Upper lobe of left lung (tissue), 6 donors: ENCODE measurements around the gene CCL22. TPM values are rescaled to one million over a fixed set of nuclear protein-coding genes. Genes with fewer than 3 reads are reported as not detected.

Experiments
- ATAC-seq, 2 donors: fragments of 200-7000 bp; cut with Tn5 transposase; one replicate each; pipeline ENCODE4 v1.9.1; 2022; ENCODE audit warnings: mild to moderate bottlenecking in 2 of 2, moderate library complexity in 2 of 2; ENCODE audit not compliant: low FRiP score in 2 of 2
- DNase-seq, 2 donors: peaks; one replicate each; pipeline ENCODE4 v3.0.0-alpha.2; 2019 to 2020
- H3K27ac ChIP-seq, 4 donors: fragments of 200-600 bp; sonication (generic); one replicate each; pipeline ENCODE4 v1.5.1; 2016 to 2019
- H3K27me3 ChIP-seq, 4 donors: fragments of 200-600 bp; sonication (generic); one replicate each; pipeline ENCODE4 v1.5.1; 2017 to 2019
- H3K36me3 ChIP-seq, 4 donors: fragments of 200-600 bp; sonication (generic); one replicate each; pipeline ENCODE4 v1.5.1; 2016 to 2019
- H3K4me1 ChIP-seq, 4 donors: fragments of 200-600 bp; sonication (generic); one replicate each; pipeline ENCODE4 v1.5.1; 2018 to 2019
- H3K4me3 ChIP-seq, 4 donors: fragments of 200-600 bp; sonication (generic); one replicate each; pipeline ENCODE4 v1.5.1; 2017 to 2019; ENCODE audit warnings: mild to moderate bottlenecking in 2 of 4, moderate library complexity in 1 of 4
- H3K9me3 ChIP-seq, 4 donors: fragments of 200-600 bp; sonication (generic); one replicate each; pipeline ENCODE4 v1.5.1; 2018 to 2019
- CTCF ChIP-seq, 6 experiments: fragments of 450-650 bp in 4 of 6; fragments of 200-600 bp in 2 of 6; sonication (generic) in 2 of 6; IDR thresholded peaks; one replicate each; pipeline ENCODE4 v1.5.1; 2016 to 2019; ENCODE audit warnings: antibody characterized with exemption in 6 of 6
- EP300 ChIP-seq, 4 donors: sonication (generic); formaldehyde crosslinking; IDR thresholded peaks; one replicate each; pipeline ENCODE4 v1.5.1; 2017; ENCODE audit warnings: antibody characterized with exemption in 4 of 4, control low read depth in 2 of 4
- POLR2A ChIP-seq, 4 donors: fragments of 450-650 bp; IDR thresholded peaks; one replicate each; pipeline ENCODE4 v1.5.1; 2016 to 2017; ENCODE audit warnings: antibody characterized with exemption in 4 of 4, mild to moderate bottlenecking in 2 of 4
- POLR2AphosphoS5 ChIP-seq, 2 donors: sonication (generic); formaldehyde crosslinking; IDR thresholded peaks; one replicate each; pipeline ENCODE4 v1.5.1; 2017; ENCODE audit warnings: antibody characterized with exemption in 2 of 2
- WGBS, 2 donors: methylation state at CpG; one replicate each; pipeline ENCODE4 v1.1.5; 2017 to 2018; 5-methylcytosine and 5-hydroxymethylcytosine counted together
- total RNA-seq, 6 donors: library from RNA; depleted of rRNA in 4 of 6; stranded (reverse); fragments of >200 nt in 4 of 6; gene quantifications; one replicate each; pipeline versions ENCODE4 v1.1.0 to v1.2.1, GENCODE V29; 2016 to 2021
- donor health status: DM: no; HTN: no; CAD: no; lungs with moderate emphysema.
- donor health status: DM: no; HTN: yes; CAD: no; lungs with severe emphysema.

The CCL22 gene
- total RNA-seq, 6 donors from 2014 or later: 0.39 to 4.7 (median 0.71) TPM; not detected in 2

DNA sequence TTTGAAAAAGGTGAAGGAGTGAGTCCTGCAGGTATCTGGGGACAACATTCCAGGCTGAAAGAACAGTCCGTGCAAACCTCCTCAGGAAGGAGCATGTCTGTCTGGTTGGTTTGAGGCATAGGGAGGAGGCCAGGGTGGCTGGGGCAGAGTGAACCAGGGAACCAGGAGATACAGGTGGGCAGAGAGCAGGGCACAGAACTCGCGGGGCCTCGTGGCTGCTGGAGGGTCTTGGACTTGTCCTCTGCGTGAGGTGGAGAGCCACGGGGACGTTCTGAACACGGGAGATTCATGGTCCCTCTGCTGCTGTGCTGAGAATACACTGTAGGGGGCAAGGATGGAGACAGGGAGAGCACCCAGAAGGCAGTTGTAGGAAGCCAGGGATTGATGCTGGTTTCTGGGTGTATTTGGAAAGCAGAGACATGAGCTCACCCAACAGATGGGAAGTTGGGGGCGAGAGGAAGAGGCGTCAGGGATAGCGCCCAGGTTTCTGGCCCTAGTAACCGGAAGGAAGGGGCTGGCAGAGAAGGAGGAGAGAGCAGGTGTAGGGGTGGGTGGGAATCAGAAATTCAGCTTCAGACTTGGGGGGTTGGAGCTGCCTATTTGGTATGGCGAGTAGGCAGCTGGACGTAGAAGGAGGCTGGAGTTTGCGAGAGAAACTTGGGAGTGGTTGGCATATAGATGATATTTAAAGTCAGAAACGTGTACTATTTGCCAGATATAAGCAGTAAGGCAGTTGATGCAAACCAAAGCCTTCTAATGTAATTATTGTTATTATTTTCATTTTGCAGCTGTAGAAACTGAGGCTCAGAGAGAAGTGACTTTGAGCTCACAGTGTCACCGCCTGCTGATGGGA lies 45.6 kb downstream of the CCL22 start, which contains the start of gene CCL17:
Gene CCL17, plus strand, starts transcription at position 803 of the 853 bp plus-strand sequence. CDS start 9,166 bp downstream, outside the sequence.
- Histone ChIP-seq H3K27ac (no peak within 1 kb of the TSS), H3K4me3 (no peak within 1 kb of the TSS), H3K36me3 (no peaks in the 10 kb centered on the region), H3K27me3 (no peaks in the 10 kb centered on the region), H3K4me1 (peaks cover 2 to 9% (median 4%) of the 10 kb centered on the region in 4 donors), H3K9me3 (no peaks in the 10 kb centered on the region)
- DNase-seq: peak in 1 of 2 donors; percentile 45
- ATAC-seq: no peak
- no peak for TF ChIP-seq POLR2A (IDR thresholded peaks at IDR 0.05)
- TF ChIP-seq POLR2AphosphoS5 (IDR thresholded peaks at IDR 0.05): no peak
- TF ChIP-seq EP300 (IDR thresholded peaks at IDR 0.05): no peak
- TF ChIP-seq CTCF (IDR thresholded peaks at IDR 0.05): no peak
- WGBS, 2 donors: 77 to 79% methylated on average over 17 of the region's 17 CpGs

- 73 to 75% methylated on average over 3 of the region's 3 CpGs for WGBS, 2 donors
- TF ChIP-seq POLR2A (IDR thresholded peaks at IDR 0.05) (no peak), EP300 (IDR thresholded peaks at IDR 0.05) (no peak), POLR2AphosphoS5 (IDR thresholded peaks at IDR 0.05) (no peak), CTCF (IDR thresholded peaks at IDR 0.05) (no peak)
- no peaks in the 10 kb centered on the region for H3K36me3 ChIP-seq
- no peak overlapping the region for H3K27ac ChIP-seq
- ATAC-seq (no peak), DNase-seq (no peak)
- peaks cover 11 to 18% (median 13%) of the 10 kb centered on the region in 4 donors for H3K4me1 ChIP-seq
- H3K27me3 ChIP-seq: no peaks in the 10 kb centered on the region
- H3K9me3 ChIP-seq: no peaks in the 10 kb centered on the region
- no peak overlapping the region for H3K4me3 ChIP-seq
Observed at GRCh38 chr16:57405097-57405496, 46.5 kb downstream of the CCL22 start.

GRCh38 chr16:57406881-57407280 lies 48.3 kb downstream of the CCL22 start:
- Histone ChIP-seq H3K4me3 (no peak overlapping the region), H3K4me1 (peaks cover 19 to 24% (median 21%) of the 10 kb centered on the region in 4 donors), H3K36me3 (no peaks in the 10 kb centered on the region), H3K27ac (no peak overlapping the region), H3K9me3 (no peaks in the 10 kb centered on the region), H3K27me3 (no peaks in the 10 kb centered on the region)
- ATAC-seq (no peak), DNase-seq (no peak)
- 40 to 62% methylated on average over 2 of the region's 2 CpGs for WGBS, 2 donors
- no peak for TF ChIP-seq EP300 (IDR thresholded peaks at IDR 0.05)
- no peak for TF ChIP-seq POLR2AphosphoS5 (IDR thresholded peaks at IDR 0.05)
- TF ChIP-seq POLR2A (IDR thresholded peaks at IDR 0.05): no peak
- no peak for TF ChIP-seq CTCF (IDR thresholded peaks at IDR 0.05)

GRCh38 chr16:57407521-57408353 lies 49.2 kb downstream of the CCL22 start:
- Histone ChIP-seq H3K27ac (no peak overlapping the region), H3K4me3 (no peak overlapping the region), H3K4me1 (peaks cover 19 to 24% (median 21%) of the 10 kb centered on the region in 4 donors), H3K27me3 (no peaks in the 10 kb centered on the region), H3K36me3 (no peaks in the 10 kb centered on the region), H3K9me3 (no peaks in the 10 kb centered on the region)
- TF ChIP-seq POLR2AphosphoS5 (IDR thresholded peaks at IDR 0.05) (no peak), CTCF (IDR thresholded peaks at IDR 0.05) (no peak), POLR2A (IDR thresholded peaks at IDR 0.05) (no peak), EP300 (IDR thresholded peaks at IDR 0.05) (no peak)
- DNase-seq (no peak), ATAC-seq (no peak)
- 94 to 95% methylated on average over 5 of the region's 5 CpGs for WGBS, 2 donors
